Activated CD4-positive, alpha-beta T cell treated with anti-CD3 and anti-CD28 coated beads for 1 hour (primary cell): Measurements from ENCODE around the gene SAMD7.

Source experiments
- DNase-seq: peaks from one replicate; pipeline ENCODE4 v3.0.0-alpha.2; 2020

The SAMD7 gene

DNA sequence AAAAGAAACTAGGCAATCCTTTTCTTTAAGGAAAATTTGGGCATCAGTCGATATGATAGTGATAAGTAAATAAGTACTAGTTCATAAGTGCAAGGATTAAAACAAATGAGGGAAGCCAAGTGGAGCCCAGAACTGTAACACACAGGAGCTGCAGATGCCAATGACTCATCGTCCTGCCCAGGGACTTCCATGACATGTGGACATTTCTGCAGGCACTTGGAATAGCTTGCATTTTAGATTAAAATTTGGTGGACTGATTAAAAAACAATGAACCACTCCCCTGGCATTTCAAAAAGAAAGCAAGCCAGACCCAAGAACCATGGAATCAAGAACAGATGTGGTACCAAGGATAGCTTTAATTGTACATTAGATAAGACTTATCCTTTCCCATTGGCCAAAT lies 2.9 kb downstream of the SAMD7 start:
- DNase-seq, result no peak

- no peak for DNase-seq
Measured at GRCh38 chr3:169923189-169923588, 11.8 kb downstream of the SAMD7 start.

- DNase-seq, result no peak
Measured at GRCh38 chr3:169923831-169924230, 12.5 kb downstream of the SAMD7 start.

DNA sequence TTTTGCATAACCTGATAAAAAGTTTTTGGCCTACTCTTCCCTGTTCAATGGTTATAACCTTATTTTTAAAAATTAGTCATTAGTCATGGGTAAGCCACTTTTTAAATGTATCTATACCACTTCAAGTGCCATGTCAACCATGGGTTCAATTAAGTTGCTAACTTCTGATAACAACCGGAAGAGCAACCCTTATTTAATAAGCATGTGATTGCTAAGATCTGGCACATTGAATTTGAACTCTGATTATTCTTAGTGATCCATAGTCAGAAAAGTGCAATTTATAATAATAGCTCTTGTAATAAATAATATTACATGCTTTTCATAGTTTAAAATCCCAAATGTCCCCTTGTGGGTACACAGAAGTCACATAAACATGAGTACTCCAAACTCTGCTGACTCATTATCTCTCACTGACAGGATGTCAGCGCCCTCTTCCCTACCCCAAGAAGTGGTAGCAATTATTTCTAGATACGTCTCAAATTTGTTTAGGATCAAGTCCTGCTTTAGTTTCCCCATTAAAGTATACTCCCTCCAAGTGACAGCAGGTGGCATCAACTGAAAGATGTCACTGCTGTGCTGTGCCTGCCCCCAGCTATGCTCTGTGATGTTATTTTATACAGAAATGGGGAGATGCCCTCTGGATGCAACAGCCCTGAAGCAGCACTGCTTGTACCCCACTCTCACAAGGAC lies 18.6 kb downstream of the SAMD7 start:
- DNase-seq, result no peak

GRCh38 chr3:169930843-169931242 lies 19.5 kb downstream of the SAMD7 start:
- no peak for DNase-seq

- no peak for DNase-seq
Measured at GRCh38 chr3:169931747-169932520, 20.6 kb downstream of the SAMD7 start.

DNA sequence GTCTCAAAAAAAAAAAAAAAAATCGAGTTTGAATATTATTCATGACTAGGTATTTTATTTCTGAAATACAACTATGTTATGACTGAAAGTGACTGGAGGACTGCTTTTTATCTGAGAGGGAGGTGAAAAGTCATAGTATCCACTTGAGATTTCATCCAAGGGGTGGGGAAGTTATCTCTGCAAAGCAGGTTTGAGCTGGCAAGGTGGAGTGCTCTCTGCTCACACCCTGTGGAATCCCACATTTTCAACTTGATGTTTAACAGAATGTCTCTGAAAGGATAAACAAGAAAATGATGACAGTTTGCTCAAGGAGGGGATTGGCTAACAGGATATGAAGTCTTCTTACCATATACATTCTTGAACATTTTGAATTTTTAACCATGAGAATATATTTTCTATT lies 27.9 kb downstream of the SAMD7 start:
- DNase-seq, result no peak

- DNase-seq, result no peak
Measured at GRCh38 chr3:169939751-169940150, 28.4 kb downstream of the SAMD7 start.

DNA sequence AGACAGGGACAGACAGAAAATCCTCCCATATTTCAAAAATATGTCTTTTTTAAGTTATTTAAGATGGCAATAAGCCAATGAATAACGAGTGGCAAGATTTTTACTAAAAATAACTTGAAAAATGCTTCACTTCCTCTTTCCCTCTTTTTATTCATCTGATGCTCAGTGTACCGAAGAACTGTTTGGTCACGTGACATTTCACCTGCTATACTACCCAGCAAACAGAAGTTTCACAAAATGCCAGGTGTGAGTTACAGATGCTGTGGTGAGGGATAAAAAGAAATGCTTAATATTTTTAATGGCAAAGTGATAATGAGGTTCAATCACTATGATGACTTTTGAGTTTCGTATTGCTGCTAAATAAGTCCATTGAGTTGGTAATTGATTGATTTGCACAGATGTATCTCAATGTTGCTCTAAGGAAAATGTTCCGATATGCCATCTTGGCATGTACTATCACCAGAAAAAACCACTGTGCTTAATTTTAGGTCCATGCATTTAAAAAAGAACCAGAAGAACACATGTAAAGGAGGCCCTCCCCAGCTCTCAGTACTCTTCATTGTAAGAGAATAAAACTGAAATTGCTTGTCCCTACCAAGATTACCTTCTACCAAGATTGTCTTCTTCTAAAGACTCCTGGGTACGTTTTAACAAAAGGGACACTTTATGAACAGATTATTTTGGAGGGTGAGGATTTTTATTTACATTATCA lies 29.3 kb downstream of the SAMD7 start:
- no peak for DNase-seq

DNA sequence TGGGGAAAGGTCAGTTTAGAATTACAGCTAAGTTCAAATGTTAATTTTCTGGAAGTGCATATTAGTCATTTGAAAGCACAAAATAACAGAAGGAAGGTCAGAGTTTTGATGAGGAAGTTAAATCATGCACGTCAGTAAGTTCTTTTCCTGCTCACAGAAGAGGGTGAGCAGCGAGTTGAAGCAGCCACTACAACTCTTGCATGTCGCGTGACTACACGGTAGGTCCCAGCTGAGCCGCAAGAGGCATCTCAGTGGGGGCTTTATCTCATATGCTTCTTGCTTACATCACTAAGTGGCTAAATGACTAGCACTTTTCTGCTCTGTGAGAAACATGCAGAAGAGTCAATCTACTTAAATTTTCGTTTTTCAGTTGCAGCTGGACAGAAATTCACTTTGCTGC lies 33.9 kb downstream of the SAMD7 start:
- DNase-seq, result no peak

GRCh38 chr3:169946336-169946735 lies 35.0 kb downstream of the SAMD7 start:
- no peak for DNase-seq

DNA sequence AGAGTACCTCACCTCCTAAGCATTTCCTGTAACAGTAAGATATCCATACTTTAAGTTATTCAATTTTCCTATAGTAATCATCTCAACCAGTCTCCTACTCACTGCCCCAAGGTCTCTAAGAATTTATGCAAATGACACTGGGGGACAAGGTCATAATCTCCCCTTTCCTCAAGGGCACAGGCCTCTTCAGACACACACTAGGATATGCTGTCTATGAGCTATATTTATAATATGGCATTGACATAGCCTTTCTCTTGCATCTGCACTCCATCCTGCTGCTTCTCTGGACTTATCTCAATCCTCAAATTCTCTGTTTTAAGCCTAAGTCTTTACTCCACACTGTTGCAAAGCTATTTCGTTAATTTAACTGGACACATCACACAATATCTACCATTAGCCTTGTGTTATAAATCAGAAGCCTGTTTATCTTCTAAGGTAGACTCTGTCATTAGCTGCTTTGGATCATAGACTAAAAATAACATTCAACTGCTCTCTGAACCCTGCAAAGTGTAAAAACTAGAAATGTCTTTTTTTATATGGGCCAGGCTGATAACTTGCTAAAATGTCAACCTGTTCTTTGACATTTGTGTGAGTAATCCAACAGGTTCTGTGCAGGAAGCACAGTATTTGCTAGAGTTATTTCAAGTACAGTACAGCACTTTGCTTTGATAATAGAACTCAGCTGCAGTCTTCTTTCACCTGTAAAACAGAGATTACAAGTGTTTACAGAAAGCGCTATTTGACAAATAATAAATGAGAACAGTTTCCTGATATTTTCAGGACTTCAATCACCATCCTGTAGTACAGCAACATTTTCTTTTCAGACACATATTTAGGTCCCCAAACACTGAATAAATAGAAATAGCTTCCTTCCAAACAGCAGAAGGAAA lies 37.4 kb downstream of the SAMD7 start:
- no peak for DNase-seq

- no peak for DNase-seq
Measured at GRCh38 chr3:169952045-169952444, 40.7 kb downstream of the SAMD7 start.

DNA sequence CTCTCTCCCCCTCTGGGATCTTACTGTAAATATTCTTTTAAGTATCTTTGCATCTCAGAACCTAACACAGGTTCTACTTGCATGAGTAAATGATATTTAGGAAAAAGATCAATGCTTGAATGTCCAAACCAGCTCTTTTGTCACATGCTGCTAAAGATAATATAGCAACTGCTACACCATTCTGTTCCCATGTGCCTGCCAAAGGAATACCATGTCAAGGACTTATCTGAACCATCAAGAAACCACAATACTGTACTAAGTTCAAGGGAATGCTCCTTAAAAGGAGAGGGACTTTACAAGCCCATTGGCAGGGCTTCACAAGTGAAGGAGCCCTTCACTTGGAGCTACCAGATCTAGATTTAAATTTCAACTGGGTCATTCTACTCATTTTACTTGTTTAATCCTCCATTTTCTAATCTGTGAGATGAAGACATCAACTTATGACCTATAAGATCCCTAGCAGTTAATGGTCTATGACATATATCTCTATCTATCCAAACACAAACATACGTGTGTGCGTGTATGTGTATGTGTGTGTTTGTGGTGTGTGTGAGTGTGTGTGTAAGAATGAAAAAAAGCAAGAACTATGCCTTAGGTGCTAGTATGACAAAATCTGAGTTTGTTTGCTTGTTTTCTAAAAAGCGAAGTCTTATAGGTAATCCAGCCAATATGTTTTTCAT lies 42.2 kb downstream of the SAMD7 start:
- no peak for DNase-seq

DNA sequence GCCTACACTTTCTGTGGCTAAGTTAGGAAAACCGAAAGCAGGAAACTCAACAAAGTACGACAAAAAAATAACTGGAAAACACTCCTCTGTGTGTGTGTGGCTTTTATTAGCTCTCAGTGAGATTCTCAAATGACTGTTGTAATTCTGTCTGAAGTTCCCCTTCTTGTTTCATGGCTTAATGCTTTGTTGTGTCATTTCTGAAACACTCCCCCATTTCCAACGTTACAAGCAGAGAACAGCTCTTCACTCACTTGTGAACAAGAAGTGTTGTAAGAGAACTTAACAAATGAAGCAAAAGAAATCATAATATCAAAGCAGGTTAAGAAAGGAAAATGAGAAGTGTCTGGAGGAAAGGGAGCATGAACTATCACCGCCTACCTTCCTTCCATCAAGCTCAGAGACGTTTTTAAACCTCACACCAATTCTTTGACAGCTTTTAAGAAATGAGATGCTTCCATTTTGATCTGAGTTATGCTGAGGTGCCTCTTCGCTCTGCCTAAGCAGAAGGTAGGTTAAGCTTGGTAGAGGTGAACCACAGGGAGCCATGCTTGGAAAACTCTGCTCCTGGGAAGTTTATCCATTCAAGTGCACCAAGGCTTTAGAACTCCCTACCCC lies 42.9 kb downstream of the SAMD7 start:
- no peak for DNase-seq

DNA sequence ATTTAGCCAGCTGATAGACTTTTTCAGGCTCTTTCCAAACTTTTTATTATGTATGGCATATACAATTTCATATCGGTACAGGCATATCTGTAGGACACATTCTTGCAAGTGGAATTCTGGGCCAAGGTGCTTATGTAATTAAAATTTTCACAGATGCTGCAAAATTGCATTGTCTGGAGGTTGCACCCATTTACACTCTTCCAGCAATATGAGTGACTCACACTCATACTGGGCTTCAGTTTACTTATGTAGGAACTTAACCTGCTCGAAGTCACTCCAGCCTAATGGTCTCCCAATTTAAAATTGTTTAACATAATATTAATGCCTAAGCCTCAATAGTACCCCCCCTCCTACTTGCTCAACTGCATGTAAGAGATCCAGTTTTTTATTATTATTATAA lies 44.0 kb downstream of the SAMD7 start:
- DNase-seq, result no peak

GRCh38 chr3:169964176-169964575 lies 52.8 kb downstream of the SAMD7 start:
- no peak for DNase-seq

DNA sequence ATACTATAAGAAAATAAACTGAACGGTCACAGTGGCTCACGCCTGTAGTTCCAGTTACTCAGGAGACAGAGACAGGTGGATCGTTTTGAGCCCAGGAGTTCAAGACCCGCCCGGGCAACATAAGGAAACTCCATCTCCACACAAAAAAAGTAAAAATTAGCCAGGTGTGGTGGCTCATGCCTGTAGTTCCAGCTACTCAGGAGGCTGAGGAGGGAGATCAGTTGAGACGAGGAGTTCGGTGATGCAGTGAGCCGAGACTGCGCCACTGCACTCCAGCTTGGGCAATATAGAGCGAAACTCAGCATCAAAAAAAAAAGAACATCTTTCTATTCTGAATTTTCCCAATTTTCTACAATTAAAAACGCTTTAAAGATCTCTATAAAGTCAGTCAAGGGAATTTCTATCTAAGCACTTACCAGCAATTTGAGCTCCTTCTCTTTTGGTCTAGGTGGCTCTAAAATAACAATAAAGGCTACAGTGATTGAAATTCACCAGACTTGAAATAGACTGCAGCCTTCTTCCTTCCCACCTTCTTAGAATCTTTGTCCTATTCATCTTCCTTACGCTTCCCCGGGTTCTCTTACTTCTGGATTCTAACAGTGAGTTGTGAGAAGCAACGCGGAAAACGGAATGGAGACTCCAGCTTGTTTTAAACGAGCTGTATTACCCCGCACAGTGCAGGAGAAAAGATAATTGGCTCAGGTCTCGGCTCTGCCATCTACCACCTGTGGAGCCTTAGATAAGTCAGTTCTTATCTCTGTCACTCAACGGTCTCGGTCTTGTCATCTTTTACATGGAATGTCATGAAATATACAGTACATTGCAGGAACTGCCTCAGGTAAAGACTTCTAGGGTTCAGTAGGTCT lies 54.4 kb downstream of the SAMD7 start:
- no peak for DNase-seq

DNA sequence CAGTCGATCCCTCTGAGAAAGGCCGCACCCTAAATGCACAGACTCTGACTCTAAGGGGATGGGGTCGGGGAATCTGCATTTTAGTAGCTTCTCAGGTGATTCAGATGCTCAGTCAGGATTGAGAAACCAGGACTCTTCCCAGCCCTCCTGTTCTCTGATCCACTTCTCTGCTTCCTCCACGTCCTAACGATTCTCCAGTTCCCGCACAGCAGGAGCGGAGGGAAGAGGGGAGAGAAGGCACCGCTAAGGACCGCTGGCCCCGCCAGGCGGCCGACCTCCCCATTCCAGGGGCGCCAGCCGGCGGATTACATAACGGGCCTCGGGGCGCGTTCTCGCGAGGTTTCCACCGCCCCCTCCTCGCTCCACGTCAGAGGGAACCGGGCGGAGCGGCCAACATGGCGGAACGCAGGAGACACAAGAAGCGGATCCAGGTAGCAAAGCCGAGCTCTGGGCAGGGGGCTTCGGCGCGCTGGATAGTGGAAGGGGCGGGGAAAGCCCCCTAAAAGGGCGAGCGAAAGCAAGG lies 55.1 kb downstream of the SAMD7 start, which contains the start of gene SEC62:
TSS of gene SEC62 (plus strand) at position 380 of the 523 bp plus-strand sequence. CDS start at position 396, 16 bp downstream.
- DNase-seq, result peak; percentile 95
